HG03354 (cell line): Measurements from ENCODE around the gene CAPN5.

ENCODE experiments used
- ATAC-seq: cut with Tn5 transposase; IDR thresholded peaks from one replicate; pipeline ENCODE4 v1.9.1; 2021; ENCODE audit warnings: mild to moderate bottlenecking; ENCODE audit not compliant: unreplicated experiment, poor library complexity, severe bottlenecking

Gene CAPN5

DNA sequence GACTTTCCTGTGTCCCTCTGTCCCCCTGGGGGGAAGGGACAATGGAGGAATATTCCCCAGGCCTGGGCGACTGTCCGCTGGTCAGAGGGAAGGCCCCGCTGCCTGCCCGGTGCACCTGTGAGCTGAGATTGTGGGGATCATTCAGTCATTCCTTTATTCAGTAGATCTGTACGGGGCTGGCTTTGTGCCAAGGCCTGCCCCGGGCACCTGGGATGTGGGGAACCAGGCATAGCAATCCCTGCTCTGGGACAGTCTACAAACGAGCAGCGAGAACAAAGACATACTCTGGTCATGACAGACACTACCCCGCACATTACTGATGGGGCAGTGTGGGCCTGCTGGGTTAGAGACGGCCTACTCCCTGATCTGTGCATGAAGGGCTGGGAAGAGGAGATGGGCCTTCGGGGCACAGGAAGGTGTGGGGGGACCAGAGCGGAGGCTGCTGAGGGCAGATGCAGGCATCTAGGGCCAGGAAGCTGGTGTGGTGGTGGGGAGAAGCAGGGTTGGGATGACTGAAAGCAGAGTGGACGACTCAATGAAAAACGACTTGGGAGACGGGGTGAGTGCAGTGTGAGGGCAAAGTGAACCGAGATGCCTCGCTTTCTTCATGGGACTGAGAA lies 59.5 kb downstream of the CAPN5 start:
- ATAC-seq = no peak

DNA sequence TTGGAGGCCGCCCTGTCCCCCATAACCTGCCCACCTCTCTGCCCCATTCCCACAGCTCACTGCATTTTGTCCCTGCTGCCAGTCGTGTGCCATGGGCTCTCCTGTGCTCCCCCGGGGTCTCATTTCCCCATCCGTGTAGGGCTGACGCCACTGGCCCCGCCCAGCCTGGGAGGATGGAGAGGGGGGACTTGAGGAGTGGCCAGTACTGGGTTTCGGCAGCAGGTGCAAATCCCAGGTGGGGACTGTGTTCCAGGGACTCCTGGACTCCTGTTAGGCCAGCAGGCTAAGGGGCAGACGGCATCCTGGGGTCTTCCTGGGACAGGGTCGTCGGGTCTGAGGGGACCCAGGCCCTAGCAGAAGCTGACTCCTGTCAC lies 60.1 kb downstream of the CAPN5 start:
- no peak for ATAC-seq

DNA sequence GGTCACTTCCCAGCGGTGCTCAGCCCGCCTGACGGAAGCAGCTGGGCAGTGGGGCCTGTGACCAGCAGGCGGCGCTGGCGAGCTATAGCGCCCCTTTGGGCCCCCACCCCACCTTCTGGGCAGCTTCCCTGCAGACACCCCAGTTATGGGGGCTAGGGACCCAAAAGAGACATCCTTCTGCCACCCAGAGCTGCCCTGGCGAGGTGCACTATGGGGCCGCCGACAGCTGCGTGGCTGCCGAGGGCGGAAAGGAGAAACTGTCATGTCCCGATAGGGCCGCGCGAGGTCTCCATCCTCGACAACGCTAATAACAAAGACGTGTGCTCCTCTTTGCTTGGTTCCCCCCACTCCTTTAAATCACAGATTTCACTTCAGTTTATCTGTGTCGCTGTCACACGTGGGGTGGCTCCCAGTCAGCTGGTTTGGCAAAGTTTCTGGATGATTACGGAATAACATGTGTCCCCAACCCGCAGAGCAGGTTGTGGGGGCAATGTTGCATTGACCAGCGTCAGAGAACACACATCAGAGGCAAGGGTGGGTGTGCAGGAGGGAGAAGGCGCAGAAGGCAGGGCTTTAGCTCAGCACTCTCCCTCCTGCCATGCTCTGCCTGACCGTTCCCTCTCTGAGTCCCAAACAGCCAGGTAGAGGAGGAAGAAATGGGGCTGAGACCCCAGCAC lies 60.6 kb downstream of the CAPN5 start:
- peak; percentile 63 for ATAC-seq

DNA sequence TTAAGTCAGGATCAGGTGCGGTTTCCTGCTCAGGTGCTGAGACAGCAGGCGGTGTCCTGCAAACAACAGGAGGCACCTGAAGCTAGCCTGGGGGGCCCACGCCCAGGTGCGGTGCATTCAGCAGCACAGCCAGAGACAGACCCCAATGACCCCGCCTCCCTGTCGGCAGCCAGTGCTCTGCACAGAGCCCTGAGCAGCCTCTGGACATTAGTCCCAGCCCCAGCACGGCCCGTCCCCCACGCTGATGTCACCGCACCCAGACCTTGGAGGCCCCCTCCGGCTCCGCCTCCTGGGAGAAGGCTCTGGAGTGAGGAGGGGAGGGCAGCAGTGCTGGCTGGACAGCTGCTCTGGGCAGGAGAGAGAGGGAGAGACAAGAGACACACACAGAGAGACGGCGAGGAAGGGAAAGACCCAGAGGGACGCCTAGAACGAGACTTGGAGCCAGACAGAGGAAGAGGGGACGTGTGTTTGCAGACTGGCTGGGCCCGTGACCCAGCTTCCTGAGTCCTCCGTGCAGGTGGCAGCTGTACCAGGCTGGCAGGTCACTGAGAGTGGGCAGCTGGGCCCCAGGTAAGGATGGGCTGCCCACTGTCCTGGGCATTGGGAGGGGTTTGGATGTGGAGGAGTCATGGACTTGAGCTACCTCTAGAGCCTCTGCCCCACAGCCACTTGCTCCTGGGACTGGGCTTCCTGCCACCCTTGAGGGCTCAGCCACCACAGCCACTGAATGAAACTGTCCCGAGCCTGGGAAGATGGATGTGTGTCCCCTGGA lies 61.3 kb downstream of the CAPN5 start, which contains the start of gene MYO7A:
MYO7A (plus strand) TSS at position 327 of the 772 bp plus-strand sequence. CDS start 2,389 bp downstream, outside the sequence.
- ATAC-seq = no peak

DNA sequence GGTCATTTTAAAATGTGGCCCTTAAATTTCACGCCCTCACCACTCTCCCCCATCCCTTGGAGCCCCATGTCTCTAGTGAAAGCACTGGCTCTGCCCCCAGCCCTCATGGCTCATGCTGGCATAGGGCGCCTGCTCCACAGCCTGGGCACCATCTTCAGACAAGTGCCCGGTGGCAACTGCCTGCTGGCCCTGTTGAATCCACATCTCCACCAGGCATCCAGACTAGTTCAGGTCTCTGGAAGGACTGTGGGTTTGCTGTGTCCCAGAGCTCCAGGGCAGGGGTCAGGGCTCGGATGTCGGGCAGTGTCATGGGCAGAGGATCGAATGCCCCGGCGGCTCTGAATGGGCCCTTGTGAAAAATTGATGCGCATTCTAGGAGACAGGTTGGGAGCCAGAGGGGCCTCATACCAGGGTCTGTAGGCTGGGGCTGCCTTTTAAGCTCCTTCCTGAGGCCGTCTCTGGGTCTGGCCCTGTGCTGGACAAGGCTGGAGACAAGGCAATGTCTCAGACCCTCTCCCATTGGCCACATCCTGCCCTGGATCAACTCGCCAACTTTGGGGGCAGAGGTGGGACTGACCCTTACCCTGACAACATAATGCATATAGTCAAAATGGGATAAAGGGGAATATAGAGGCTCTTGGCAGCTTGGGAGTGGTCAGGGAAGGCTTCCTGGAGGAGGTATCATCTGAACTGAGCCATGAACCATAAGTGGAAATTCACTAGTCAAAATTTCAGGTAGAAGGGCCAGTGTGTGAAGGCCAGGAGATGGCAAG lies 62.5 kb downstream of the CAPN5 start:
- ATAC-seq = no peak

DNA sequence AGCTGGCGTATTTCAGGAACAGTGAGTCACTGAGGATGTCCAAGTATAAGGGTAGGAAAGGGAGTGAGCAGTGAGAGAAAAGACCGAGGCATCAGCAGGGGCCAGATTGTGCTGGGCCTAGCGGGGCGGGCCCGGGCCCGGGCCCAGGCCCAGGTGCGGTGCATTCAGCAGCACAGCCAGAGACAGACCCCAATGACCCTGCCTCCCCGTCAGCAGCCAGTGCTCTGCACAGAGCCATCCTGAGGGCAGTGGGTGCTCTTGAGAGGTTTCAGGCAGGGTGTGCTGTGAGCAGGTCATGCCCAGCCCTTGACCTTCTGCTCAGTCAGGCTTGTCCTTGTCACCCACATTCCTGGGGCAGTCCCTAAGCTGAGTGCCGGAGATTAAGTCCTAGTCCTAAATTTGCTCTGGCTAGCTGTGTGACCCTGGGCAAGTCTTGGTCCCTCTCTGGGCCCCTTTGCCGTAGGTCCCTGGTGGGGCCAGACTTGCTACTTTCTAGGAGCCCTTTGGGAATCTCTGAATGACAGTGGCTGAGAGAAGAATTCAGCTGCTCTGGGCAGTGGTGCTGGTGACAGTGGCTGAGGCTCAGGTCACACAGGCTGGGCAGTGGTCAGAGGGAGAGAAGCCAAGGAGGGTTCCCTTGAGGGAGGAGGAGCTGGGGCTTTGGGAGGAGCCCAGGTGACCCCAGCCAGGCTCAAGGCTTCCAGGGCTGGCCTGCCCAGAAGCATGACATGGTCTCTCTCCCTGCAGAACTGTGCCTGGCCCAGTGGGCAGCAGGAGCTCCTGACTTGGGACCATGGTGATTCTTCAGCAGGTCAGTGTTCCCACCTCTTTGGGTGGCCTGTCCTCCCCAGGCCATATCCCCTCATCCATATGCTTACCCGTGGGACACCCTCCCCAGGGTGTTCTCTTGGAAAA lies 63.3 kb downstream of the CAPN5 start:
- ATAC-seq = no peak

DNA sequence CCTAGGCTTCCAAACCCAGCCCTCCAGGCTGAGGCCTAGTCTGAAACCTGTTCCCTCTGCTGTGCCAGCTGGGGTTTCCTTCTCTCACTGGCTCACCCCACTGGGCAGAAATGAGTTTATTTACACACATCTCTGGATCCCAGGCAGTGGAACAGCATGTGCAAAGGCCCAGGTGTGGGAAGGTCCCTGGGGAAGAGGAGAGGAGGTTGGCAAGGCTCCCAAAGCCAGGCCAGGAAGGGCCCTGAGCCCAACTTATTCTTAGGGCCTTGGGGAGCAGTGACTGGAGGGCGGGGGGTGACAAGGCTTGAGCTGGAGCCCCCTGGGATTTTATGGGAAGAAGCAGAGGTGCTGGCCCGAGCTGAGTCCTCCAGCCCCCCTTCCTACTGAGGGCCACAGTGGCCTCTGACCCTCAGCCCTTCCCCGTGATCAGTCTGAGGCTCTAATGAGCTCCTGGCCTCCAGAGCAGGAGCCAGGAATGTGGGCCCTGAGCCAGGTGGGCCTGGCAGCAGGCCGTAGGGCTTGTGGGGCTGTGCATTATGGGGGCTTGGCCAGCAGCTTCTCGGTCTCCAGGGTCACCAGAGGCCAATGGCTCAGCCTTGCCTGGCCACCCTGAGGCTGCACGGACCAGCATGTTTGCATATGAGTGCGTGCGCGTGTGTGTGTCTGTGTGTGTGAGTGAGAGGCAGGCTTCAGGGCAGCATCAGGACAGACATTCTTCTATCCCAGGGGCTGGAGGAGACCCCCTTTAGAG lies 64.2 kb downstream of the CAPN5 start:
- no peak for ATAC-seq

DNA sequence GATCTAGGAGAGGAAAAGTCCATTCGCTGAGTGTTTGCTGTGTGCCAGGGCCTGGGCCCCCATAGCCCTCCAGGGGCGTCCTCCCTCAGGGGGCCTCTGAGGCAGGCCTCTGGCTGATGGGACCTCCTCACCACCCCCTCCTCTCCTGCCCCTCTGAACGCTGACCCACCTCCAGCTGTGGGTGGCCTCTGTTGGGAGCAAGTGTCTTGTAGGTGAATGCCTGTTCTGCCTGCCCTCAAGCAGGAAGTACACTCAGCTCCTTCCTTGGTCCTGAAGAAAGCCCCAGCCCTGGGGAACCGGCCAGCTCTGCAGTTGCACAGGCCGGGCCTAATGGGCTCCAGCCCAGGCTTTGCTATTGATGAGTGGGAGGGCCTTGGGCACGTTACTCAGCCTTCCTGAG lies 64.8 kb downstream of the CAPN5 start:
- no peak for ATAC-seq

DNA sequence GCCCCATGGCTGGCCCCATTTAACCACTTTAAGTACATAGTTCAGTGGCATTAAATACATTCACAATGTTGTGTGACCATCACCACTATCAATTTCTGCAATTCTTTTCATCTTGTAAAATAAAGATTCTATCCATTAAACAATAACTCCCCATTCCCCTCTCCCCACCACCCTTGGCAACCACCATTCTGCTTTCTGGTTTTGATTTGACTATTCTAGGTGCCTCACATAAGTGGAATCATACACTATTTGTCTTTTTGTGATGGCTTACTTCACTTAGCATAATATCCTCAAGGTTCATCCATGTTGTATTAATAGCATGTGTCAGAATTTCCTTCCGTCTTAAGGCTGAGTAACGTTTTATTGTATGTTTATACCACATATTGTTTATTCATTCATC lies 68.3 kb downstream of the CAPN5 start:
- no peak for ATAC-seq

DNA sequence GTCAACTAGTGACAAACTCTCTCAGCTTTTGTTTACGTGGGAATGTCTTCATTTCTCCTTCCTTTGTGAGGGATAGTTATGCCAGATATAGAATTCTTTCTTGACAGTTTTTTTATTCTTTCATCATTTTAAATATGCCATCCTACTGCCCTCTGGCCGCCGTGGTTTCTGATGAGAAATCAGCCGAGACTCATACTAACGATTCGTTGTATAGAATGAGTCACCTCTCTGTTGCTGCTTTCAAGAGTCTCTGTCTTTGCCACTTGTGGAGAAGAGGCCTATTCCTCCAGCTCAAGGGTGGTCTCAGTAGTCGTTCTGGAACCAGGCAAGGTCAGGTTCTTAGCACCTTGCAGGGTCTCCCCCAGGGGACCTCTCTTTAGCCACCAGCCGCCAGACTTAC lies 69.3 kb downstream of the CAPN5 start:
- ATAC-seq = no peak

DNA sequence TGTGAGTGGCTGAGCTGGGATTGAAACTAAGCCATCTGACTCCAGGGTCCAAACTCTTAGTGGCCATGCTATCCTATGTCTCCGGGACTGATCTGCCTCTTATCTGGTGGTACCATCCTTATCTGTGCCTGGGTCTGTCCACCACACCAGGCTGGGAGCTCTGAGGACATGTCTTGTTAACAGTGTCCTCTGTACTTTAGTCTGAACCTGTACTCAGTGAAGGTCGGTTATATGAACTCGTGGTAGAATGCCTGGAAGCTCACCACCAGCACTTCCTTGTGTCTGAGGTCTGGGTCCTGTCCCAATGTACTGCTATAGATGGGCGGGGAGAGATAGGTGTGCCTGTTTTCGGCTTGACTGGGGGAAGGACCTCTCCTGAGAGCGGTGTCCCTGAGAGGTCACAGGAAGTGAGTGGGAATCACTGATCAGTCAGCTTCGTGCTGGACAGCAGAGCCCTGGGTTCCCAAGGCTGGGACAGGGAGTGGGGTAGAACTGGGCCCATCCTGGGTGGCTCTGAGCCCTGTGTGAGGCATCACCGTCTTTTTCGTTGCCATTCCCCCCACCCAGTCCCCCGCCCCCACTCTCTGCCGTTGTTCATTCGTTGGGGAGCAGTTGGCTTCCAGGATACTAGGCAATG lies 70.1 kb downstream of the CAPN5 start:
- no peak for ATAC-seq

DNA sequence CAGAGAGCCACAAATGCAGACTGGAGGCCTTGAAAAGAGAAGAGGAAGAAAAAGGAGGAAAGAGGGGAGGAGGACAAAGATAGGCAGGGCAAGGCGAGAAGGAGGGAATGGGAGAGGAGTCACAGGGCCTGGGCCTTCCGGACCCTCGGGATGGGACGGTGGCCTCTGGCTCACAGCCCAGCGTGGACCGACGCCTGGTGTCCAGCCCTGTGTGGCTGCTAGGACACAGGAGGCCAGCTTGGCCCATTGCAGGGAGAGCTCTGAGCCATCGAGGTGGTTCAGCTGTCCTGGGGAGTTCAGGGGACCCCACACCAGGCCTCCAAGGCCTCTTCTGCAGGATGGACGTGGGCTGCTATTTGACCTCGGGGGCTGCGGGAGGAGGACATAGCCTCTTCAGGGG lies 70.7 kb downstream of the CAPN5 start:
- ATAC-seq = no peak

DNA sequence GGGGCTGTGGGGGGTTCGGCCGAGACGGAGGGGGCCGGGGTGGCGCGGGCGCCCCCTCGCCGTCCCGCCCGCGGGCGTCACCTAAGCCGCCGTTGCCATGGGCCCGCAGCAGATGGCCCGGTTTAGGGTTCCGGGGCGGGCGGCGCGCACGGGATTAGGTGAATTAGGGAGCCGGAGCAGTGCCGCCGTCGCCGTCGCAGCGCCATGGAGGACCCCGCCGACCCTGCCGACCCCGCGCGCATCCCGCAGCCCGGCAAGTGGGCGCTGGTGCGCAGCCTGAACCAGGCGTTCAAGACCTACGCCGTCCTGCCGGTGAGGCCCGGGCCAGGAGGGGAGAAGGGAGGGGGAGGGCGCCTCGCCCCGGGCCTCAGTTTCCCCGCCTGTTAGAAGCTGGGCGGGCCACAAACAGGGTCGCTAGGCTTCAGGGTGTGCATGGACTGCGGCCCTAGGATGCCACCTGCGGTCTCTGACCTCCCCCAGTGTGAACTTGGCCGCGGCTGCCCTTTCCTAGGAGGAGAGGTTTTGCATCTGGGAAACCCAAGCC lies 71.4 kb downstream of the CAPN5 start:
- no peak for ATAC-seq

DNA sequence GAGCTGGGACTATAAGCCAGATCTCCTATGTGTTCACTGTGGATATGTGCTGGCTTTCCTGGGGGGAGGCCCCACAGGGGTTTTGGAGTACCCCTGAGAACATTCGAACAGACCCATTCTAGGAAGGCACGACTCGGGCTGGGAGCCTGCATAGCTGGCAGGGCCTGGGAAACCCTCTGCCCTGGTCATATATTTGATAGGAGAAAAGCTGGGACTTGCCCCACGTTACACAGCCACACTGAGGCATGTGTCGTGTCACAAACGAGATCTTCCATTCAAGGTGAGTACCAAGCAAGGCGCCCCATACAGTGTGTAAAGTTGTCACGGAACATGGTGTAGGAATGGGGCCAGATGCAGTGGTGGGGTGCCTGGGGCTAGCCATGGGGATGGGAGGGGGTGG lies 72.4 kb downstream of the CAPN5 start:
- no peak for ATAC-seq

DNA sequence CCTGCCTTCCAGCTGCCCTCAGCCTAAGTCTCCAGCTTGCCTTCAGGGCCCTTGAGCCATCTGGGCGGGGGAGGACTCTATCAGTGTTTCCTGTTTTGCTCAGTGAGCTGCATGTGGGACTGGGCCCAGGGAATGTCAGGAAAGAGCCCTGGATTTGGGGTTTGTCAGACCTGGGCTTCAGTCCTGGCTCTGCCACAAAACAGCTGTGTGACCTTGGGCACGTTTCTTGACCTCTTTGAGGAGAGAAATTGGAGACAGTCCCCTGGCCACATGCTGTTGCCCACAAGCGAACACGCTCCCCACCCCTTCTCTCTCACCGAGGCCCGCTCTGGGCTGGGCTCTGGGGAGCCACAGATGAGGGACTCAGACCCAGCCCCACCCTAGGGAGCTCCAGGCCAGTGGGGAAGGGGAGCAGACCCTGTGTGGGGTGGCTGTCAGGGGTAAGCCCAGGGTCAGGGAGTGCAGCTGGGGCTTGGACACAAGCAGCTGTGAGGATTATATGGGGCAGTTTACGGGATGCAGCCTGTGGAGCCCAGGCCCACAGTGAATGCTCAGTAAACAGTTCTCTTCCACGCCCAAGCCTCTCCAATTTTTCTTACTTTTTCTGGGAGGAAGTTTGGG lies 73.6 kb downstream of the CAPN5 start:
- ATAC-seq = no peak

DNA sequence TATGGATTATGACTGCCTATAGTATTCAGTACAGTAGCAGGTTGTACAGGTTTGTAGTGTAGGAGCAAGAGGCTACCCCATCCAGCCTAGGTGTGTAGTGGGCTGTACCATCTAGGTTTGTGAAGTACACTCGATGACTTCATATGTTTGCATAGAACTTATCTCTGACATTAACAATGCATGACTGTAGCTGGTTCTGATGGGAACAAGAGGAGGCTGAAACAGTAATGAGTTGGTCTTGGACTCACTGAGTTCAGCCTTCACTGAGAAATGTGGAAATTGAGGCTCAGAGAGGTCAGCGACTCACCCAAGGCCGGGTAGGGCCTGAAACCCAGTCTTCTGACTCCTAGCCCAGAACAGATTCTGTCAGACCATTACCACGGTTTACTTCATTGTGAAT lies 74.3 kb downstream of the CAPN5 start:
- ATAC-seq = no peak

DNA sequence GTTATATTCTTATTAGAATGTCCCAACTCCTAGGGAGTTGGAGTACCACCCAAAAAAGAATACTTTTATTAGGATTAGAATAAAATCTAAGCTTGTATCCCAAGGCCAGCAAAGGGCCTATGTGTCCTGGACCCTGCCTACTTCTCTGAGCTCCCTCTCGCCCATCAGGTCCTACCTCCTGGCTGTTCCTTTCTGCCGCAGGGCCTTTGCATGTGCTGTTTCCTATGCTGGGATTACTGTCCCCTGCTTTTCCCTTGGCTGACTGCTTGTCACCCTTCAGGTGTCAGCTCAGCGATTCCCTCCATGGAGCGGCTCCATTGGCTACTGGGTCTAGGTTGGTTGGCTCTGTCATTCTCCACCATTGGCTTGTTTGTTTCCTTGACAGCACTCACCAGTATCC lies 74.7 kb downstream of the CAPN5 start:
- no peak for ATAC-seq
